OCI-LY7 (cell line): ENCODE data around the gene AP1S3.

Experiments used
- CTCF ChIP-seq: fragments of 200-600 bp; sonication (generic); conservative IDR thresholded peaks from 2 replicates; pipeline ENCODE4 v1.5.1; 2014; ENCODE audit warnings: mild to moderate bottlenecking, antibody characterized with exemption, low read length, moderate library complexity, mixed read lengths
- EZH2phosphoT487 ChIP-seq: fragments of 200-600 bp; sonication (generic); IDR thresholded peaks from 2 replicates; pipeline ENCODE4 v1.6.1; 2018; ENCODE audit warnings: low read depth, borderline replicate concordance, mild to moderate bottlenecking, mixed run types, antibody characterized with exemption, low read length, moderate library complexity, mixed read lengths

DNA sequence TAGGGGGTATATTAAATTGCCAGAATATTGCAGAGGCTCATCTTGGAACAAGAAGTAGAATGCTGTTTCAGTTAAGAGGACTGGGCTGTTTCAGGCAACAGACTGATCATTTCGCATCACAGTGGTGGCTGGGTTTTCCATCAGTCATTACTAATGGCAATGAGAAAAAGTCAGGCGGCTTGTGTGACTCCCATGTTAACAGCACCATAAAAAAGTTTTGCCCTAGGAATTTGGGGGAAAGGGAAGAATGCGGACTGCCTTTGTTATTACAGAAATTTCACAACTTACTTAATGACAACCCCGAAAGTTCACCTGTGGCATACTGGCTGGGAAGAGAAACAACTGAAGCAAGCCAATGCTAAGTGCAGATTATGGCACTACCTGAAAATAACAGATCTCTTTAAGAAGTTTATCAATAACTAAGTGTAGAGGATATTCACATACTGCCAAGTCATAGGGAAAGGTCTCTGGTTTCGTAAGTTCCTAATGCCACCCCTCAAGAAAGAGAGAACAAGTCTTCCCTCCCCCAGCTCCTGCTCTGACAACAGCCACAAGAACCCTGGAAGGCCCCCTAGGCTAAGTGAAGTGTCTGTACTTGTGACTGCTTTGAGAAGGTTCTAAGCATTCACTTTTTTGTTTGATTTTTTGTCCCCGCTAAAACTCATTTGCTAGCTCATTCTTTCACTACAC is 40.5 kb upstream of the AP1S3 start:
- TF ChIP-seq CTCF, result no peak
- no peak for TF ChIP-seq EZH2phosphoT487
